Activated B cell treated with CpG ODN at 0.5 μM for 24 hours (primary cell): Measurements from ENCODE around the gene SLC1A7. TPM values are rescaled to one million over a fixed set of nuclear protein-coding genes. Genes with fewer than 3 reads are reported as not detected.

Experiments used
- ATAC-seq: fragments of 200-7000 bp; cut with Tn5 transposase; one replicate; pipeline ENCODE4 v1.10.0; 2021; ENCODE audit warnings: low read depth, mild to moderate bottlenecking, moderate library complexity
- CTCF ChIA-PET: fragments of 350-600 bp; sonication (Branson Sonifier 250); formaldehyde crosslinking; loops from one replicate; lab custom pipeline; 2021; ENCODE audit warnings: antibody characterized with exemption; lab: Charles Lee
- POLR2A ChIA-PET: fragments of 350-600 bp; sonication (Branson Sonifier 250); formaldehyde crosslinking; loops from one replicate; lab custom pipeline; 2021; ENCODE audit warnings: antibody characterized with exemption; lab: Charles Lee
- DNase-seq: peaks from one replicate; pipeline ENCODE4 v3.0.0; 2022
- H3K27ac Mint-ChIP-seq: one replicate; pipeline ENCODE4 v1.8.0; 2020; ENCODE audit warnings: mixed read lengths
- H3K27me3 Mint-ChIP-seq: one replicate; pipeline ENCODE4 v1.8.0; 2021; ENCODE audit warnings: mixed read lengths
- H3K36me3 Mint-ChIP-seq: one replicate; pipeline ENCODE4 v1.8.0; 2021; ENCODE audit warnings: low read depth, mixed read lengths
- H3K4me1 Mint-ChIP-seq: one replicate; pipeline ENCODE4 v1.8.0; 2021; ENCODE audit warnings: mixed read lengths
- H3K4me3 Mint-ChIP-seq: one replicate; pipeline ENCODE4 v1.8.0; 2020; ENCODE audit warnings: mild to moderate bottlenecking, mixed read lengths
- H3K9me3 Mint-ChIP-seq: one replicate; pipeline ENCODE4 v1.8.0; 2020; ENCODE audit warnings: mixed read lengths
- CTCF ChIP-seq: fragments of 200-600 bp; IDR thresholded peaks from one replicate; pipeline ENCODE4 v1.8.0; 2022; ENCODE audit warnings: antibody characterized with exemption, mild to moderate bottlenecking
- intact Hi-C: fragments of 100-400 bp; cut with micrococcal nuclease; formaldehyde crosslinking; loops from one replicate; pipeline ENCODE4 v1.15.1; 2024
- total RNA-seq: library from RNA; stranded (reverse); gene quantifications from 2 replicates; pipeline ENCODE4 v1.2.3, GENCODE V29; 2022

The SLC1A7 gene
- total RNA-seq, 1 donor from 2014 or later: not detected

GRCh38 chr1:53068314-53069099 lies 73.9 kb downstream of the SLC1A7 start:
- H3K27ac Mint-ChIP-seq: no peak overlapping the region
- DNase-seq (peak; percentile 9), ATAC-seq (no peak)
- no peaks in the 10 kb centered on the region for H3K9me3 Mint-ChIP-seq
- intact Hi-C loops: no loop called here
- no peaks in the 10 kb centered on the region for H3K4me1 Mint-ChIP-seq
- ChIA-PET POLR2A (no interaction called here), CTCF (no interaction called here)
- peaks cover 16% of the 10 kb centered on the region for H3K27me3 Mint-ChIP-seq
- no peak for TF ChIP-seq CTCF
- H3K36me3 Mint-ChIP-seq: no peaks in the 10 kb centered on the region
- no peak overlapping the region for H3K4me3 Mint-ChIP-seq

- POLR2A ChIA-PET: no interaction called here
These were observed 74.6 kb downstream of the SLC1A7 start for GRCh38 chr1:53067886-53068285.

GRCh38 chr1:53066891-53067738 lies 75.3 kb downstream of the SLC1A7 start:
- Mint-ChIP-seq H3K9me3 (no peaks in the 10 kb centered on the region), H3K27ac (no peak overlapping the region), H3K4me1 (peaks cover 5% of the 10 kb centered on the region), H3K4me3 (no peak overlapping the region), H3K27me3 (peaks cover 24% of the 10 kb centered on the region), H3K36me3 (no peaks in the 10 kb centered on the region)
- POLR2A ChIA-PET: no interaction called here
- ATAC-seq (no peak), DNase-seq (no peak)
- TF ChIP-seq CTCF: no peak
- CTCF ChIA-PET: interaction anchor here (0.6 kb wide), 1 partner anchor 1204 kb away, joined by 4 read pairs; no protein-coding TSS in a partner anchor
- intact Hi-C loops: no loop called here

More at GRCh38 chr1:53067886-53068285, 74.6 kb downstream of the SLC1A7 start:
- H3K4me3 Mint-ChIP-seq: no peak overlapping the region
- CTCF ChIA-PET: no interaction called here
- TF ChIP-seq CTCF: no peak
- peak; percentile 2 for DNase-seq
- H3K9me3 Mint-ChIP-seq: no peaks in the 10 kb centered on the region
- ATAC-seq: no peak
- intact Hi-C loops: no loop called here
- peaks cover 4% of the 10 kb centered on the region for H3K4me1 Mint-ChIP-seq
- H3K27ac Mint-ChIP-seq: no peak overlapping the region
- peaks cover 22% of the 10 kb centered on the region for H3K27me3 Mint-ChIP-seq
- no peaks in the 10 kb centered on the region for H3K36me3 Mint-ChIP-seq

- H3K27ac Mint-ChIP-seq: no peak overlapping the region
- H3K36me3 Mint-ChIP-seq: no peaks in the 10 kb centered on the region
- CTCF ChIA-PET: interaction anchor here (0.6 kb wide), 1 partner anchor 1203 kb away, joined by 4 read pairs; no protein-coding TSS in a partner anchor
- peaks cover 26% of the 10 kb centered on the region for H3K27me3 Mint-ChIP-seq
- H3K9me3 Mint-ChIP-seq: no peaks in the 10 kb centered on the region
- POLR2A ChIA-PET: no interaction called here
- ATAC-seq (no peak), DNase-seq (no peak)
- intact Hi-C loops: no loop called here
- no peak for TF ChIP-seq CTCF
- peaks cover 5% of the 10 kb centered on the region for H3K4me1 Mint-ChIP-seq
- H3K4me3 Mint-ChIP-seq: no peak overlapping the region
These were observed 76.0 kb downstream of the SLC1A7 start for GRCh38 chr1:53066488-53066887.

GRCh38 chr1:53065391-53065790 lies 77.0 kb downstream of the SLC1A7 start:
- Mint-ChIP-seq H3K4me3 (no peak overlapping the region), H3K27ac (no peak overlapping the region), H3K4me1 (peaks cover 5% of the 10 kb centered on the region), H3K9me3 (no peaks in the 10 kb centered on the region), H3K27me3 (peaks cover 37% of the 10 kb centered on the region), H3K36me3 (no peaks in the 10 kb centered on the region)
- intact Hi-C loops: no loop called here
- no peak for TF ChIP-seq CTCF
- ATAC-seq: no peak
- ChIA-PET POLR2A (no interaction called here), CTCF (no interaction called here)
- no peak for DNase-seq
